Esophagus muscularis mucosa (tissue), 3 donors: ENCODE results near the gene CNTNAP2.

ENCODE experiments used
- CTCF ChIP-seq, 3 experiments: fragments of 200-600 bp in 2 of 3; fragments of 450-650 bp in 1 of 3; sonication (generic) in 2 of 3; IDR thresholded peaks; one replicate each; pipeline ENCODE4 v1.5.1; 2017 to 2019; ENCODE audit warnings: antibody characterized with exemption in 3 of 3, mild to moderate bottlenecking in 2 of 3, moderate library complexity in 1 of 3
- POLR2A ChIP-seq: fragments of 450-650 bp; IDR thresholded peaks from one replicate; pipeline ENCODE4 v1.6.1; 2017; ENCODE audit warnings: antibody characterized with exemption, moderate library complexity, mild to moderate bottlenecking, low read depth
- POLR2AphosphoS5 ChIP-seq, 2 donors: sonication (generic); formaldehyde crosslinking; IDR thresholded peaks; one replicate each; pipeline ENCODE4 v1.6.1; 2017; ENCODE audit warnings: antibody characterized with exemption in 2 of 2

GRCh38 chr7:148204639-148205304 lies 2088.2 kb downstream of the CNTNAP2 start:
- no peak for TF ChIP-seq CTCF (IDR thresholded peaks at IDR 0.05)
- no peak for TF ChIP-seq POLR2AphosphoS5 (IDR thresholded peaks at IDR 0.05)
- no peak for TF ChIP-seq POLR2A
